ACC112 (cell line): ENCODE results near the gene TMEM117.

Source experiments
- H2AFZ ChIP-seq: fragments of 200-600 bp; sonication (generic); one replicate; pipeline ENCODE4 v1.6.0; 2017; ENCODE audit warnings: antibody characterized with exemption, low read length; ENCODE audit not compliant: unreplicated experiment
- H3K27ac ChIP-seq: fragments of 200-600 bp; sonication (generic); 2 replicates; pipeline ENCODE4 v1.5.1; 2014; ENCODE audit warnings: low read depth, mild to moderate bottlenecking, antibody characterized with exemption, low read length, moderate library complexity
- H3K27me3 ChIP-seq: fragments of 200-600 bp; sonication (generic); 2 replicates; pipeline ENCODE4 v1.6.1; 2014; ENCODE audit warnings: mild to moderate bottlenecking, antibody characterized with exemption, low read length, moderate library complexity, mixed read lengths; ENCODE audit not compliant: insufficient read depth
- H3K36me3 ChIP-seq: fragments of 200-600 bp; sonication (generic); 2 replicates; pipeline ENCODE4 v1.6.1; 2016; ENCODE audit warnings: mild to moderate bottlenecking, antibody characterized with exemption, low read length, moderate library complexity, mixed read lengths; ENCODE audit not compliant: insufficient read depth
- H3K4me1 ChIP-seq: fragments of 200-600 bp; sonication (generic); one replicate; pipeline ENCODE4 v1.6.1; 2016; ENCODE audit warnings: low read length, mixed read lengths; ENCODE audit not compliant: insufficient read depth, unreplicated experiment, control insufficient read depth
- H3K4me3 ChIP-seq: fragments of 200-600 bp; sonication (generic); 2 replicates; pipeline ENCODE4 v1.5.1; 2014; ENCODE audit warnings: mild to moderate bottlenecking, low read depth, low read length
- H3K79me2 ChIP-seq: fragments of 200-600 bp; sonication (generic); one replicate; pipeline ENCODE4 v1.6.0; 2016; ENCODE audit warnings: low read length; ENCODE audit not compliant: control insufficient read depth, unreplicated experiment, insufficient read depth

TMEM117 gene

DNA sequence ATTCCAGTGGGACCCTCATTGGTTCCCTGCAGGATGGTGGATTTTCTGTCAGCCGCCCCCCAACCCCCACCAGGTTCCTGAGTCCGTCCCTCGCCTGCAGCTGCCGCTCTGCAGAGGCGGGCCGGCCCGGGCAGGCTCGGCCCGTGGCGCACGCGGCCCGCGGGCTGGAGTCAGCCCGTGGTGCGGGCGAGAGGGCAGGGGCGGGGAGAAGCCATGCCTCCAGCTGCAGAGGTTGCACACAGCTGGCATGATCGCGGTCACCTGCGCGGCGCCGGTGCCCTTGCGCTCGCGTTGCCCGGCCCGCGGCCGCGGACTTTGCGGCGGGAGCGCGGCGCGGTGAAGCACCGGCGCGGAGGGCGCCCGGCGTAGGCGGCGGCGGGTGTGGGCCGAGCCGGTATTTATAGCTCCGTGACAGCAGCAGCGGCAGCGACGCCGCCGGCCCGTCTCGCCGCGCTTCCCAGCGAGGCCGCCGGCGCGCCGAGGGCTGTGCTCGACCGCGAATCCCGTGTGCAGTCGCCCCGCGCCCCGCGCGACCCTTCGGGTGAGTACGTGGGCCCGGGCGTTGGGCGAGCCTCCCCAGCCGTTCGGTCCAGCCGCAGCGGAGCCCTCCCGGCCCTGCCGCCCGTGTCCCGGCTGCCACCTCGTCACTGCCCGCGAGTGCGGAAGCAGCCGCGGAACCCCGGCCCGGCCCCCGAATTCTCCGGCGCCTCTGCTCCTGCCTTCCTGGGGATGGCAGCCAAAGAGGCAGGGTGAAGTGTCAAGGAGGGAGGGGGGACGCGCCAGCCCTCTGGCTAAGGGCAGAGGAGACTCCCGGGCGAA, at the start of gene TMEM117:
TMEM117 (plus strand) TSS at position 426 of the 819 bp plus-strand sequence.
- no peaks in the 10 kb centered on the region for H3K27me3 ChIP-seq
- H3K36me3 ChIP-seq, result no peaks in the 10 kb centered on the region
- H3K27ac ChIP-seq, result peak within 1 kb of the TSS; percentile 52; the same call in 1 of the 2 replicates
- peak within 1 kb of the TSS; percentile 93 for H3K4me3 ChIP-seq
- peak within 1 kb of the TSS; percentile 94 for H2AFZ ChIP-seq
- no peaks in the 10 kb centered on the region for H3K79me2 ChIP-seq
- H3K4me1 ChIP-seq, result peaks cover 5% of the 10 kb centered on the region

DNA sequence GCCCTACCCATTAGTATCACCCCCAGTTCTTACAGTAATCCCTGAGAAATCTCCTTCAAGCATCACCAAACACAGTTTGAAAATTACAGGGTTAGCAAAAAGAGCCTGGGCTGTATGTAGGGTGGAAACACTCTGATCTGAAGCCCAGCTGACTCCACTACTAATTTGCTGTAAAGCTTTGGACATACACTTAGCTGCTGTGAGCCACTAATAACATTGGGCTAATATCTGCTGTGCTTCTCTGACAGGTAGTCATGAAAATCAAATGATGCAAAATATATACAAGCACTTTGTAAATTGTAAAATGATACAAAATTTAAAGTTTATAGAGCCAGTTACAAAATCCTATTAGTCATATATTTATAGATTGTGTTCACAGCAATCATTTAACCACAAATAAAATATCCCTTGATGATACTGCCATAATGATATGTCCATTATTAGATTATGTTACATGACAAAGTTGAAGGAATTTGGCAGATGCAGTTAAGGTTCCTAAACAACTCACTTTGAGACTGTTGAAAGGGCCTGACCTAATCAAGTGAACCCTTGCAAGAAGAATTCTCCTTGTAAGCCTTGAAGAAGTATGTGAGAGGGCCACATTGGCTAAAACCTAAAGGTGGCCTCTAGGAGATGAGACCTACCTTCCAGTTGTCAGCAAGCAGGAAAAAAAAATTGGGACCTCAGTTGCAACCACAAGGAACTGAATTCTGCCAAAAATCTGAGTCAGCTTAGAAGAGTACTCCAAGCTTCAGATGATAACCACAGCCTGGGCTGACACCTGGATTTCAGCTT, 48.8 kb upstream of the TMEM117 start:
- Histone ChIP-seq H3K27me3 (no peaks in the 10 kb centered on the region), H3K36me3 (peaks cover 4% of the 10 kb centered on the region; the same call in 1 of the 2 replicates), H2AFZ (no peak overlapping the region), H3K4me3 (no peak overlapping the region), H3K79me2 (no peaks in the 10 kb centered on the region), H3K4me1 (peaks cover 3% of the 10 kb centered on the region), H3K27ac (no peak overlapping the region)

DNA sequence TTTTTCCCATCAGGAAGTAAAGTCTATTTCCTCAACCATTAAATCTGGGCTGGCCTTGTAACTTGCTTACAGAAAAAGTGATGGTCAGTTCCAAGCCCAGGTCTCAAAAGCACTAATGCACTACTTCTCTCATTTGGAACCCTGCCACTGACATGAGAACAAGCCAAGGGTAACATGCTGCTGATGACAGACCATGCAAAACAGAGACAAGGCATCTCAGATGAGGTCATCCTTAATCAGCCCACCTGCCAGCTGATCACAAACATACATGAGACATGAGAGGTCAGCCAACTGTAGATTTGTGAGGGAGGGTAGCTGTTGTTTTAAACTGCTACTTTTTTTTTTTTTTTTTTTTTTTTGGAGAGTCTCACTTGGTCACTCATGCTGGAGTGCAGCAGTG, 45.9 kb upstream of the TMEM117 start:
- no peak overlapping the region for H2AFZ ChIP-seq
- H3K36me3 ChIP-seq, result peaks cover under 1% of the 10 kb centered on the region; the same call in 1 of the 2 replicates
- H3K27me3 ChIP-seq, result no peaks in the 10 kb centered on the region
- H3K27ac ChIP-seq, result no peak overlapping the region
- H3K79me2 ChIP-seq, result no peaks in the 10 kb centered on the region
- H3K4me3 ChIP-seq, result no peak overlapping the region
- H3K4me1 ChIP-seq, result peaks cover 3% of the 10 kb centered on the region

DNA sequence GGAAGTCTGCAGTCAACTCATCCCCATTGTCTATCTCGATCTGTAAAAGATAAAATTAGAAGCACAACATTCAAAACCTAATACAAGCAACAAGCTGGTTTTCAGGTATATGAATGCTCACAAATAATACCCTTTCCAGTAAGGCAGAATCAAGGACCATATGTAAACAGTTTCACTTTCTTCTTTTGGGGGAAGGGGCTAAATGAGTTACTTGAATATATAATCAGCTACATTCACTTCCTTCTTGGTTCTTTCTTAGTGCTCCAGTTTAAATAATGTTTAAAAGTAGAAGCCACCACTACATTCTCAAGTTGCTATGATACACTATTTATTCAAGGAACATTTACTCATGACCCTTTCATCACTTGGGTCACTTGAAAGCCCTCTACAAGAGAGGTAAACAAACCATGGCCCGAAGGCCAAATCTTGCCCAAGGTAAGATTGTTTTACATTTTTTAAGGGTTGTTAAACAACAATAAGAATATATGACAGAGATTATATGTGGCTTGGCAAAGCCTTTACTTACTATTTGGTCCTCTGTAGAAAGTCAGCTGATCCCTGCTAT, 40.1 kb upstream of the TMEM117 start:
- Histone ChIP-seq H2AFZ (no peak overlapping the region), H3K27ac (no peak overlapping the region), H3K4me3 (no peak overlapping the region), H3K4me1 (peaks cover 4% of the 10 kb centered on the region), H3K36me3 (peaks cover 28% of the 10 kb centered on the region), H3K79me2 (no peaks in the 10 kb centered on the region), H3K27me3 (no peaks in the 10 kb centered on the region)

DNA sequence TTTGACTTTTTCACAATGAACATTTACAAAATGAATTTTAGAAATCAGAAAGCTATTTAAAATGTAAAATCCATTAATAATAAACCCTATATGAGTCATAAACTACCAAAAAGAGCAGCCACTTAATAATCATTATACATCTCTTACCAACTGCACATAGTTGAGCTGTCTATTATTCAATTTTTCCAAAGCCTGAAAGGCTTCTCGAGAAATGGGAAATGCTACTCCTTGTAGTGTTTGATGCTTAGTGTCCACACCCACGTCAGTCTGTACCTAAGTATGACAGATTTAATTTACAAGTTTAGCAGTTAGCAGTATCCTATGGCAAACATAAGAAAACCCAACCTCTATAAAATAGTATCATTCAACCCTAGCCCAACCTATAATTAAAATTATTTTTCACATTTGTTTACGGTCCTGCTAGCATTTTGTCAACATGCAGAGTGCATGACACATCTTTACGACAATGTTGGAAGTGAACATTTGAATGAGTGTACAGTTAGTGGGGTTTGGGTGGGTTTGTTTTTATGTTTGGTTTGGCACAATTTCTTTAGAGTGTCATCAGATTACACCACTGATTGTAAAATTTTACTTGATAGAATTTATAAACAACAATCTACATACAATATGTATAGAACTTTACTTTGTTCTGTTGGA, 38.2 kb upstream of the TMEM117 start:
- H3K27ac ChIP-seq, result no peak overlapping the region
- H3K4me3 ChIP-seq, result no peak overlapping the region
- peaks cover 7% of the 10 kb centered on the region for H3K79me2 ChIP-seq
- peaks cover 30% of the 10 kb centered on the region for H3K36me3 ChIP-seq
- H2AFZ ChIP-seq, result no peak overlapping the region
- peaks cover 7% of the 10 kb centered on the region for H3K4me1 ChIP-seq
- H3K27me3 ChIP-seq, result no peaks in the 10 kb centered on the region

DNA sequence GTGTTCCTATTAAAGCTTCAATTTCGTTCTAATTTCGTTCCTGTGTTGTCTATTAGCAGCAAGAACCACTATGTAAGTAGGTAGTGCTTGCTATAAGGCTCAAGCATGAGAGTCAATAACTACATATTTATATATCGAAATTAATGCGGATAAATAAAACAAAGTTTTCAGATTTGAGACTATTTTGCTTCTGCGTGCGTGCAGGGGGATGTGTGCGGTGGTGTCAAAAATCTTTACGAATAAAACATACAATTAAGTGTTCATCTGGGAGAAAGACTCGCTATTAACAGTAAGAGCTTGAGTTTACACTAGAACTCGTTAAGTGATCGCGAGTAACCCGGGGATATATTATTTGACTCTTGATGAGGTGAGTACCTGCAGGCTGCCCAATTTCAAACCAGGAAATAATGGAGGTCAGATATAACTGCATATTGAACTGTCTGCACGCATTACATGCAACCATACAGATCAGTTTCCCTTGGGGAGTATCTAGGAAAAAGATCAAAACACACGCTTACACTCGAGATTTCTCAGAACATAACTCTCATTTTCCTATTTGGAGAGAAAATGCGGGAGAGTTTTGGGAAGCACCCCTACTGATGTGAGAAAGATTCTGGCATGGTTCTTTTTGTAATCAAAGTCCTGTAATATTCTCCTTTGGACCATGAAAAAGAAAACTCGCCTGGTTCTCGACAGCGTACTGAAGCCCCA, 30.6 kb upstream of the TMEM117 start:
- Histone ChIP-seq H3K27me3 (no peaks in the 10 kb centered on the region), H3K4me3 (peak overlapping the region; percentile 93), H3K27ac (peak overlapping the region; percentile 89), H3K79me2 (peaks cover 39% of the 10 kb centered on the region), H3K4me1 (peaks cover 18% of the 10 kb centered on the region), H3K36me3 (peaks cover 10% of the 10 kb centered on the region; the same call in 1 of the 2 replicates), H2AFZ (peak overlapping the region; percentile 96)

DNA sequence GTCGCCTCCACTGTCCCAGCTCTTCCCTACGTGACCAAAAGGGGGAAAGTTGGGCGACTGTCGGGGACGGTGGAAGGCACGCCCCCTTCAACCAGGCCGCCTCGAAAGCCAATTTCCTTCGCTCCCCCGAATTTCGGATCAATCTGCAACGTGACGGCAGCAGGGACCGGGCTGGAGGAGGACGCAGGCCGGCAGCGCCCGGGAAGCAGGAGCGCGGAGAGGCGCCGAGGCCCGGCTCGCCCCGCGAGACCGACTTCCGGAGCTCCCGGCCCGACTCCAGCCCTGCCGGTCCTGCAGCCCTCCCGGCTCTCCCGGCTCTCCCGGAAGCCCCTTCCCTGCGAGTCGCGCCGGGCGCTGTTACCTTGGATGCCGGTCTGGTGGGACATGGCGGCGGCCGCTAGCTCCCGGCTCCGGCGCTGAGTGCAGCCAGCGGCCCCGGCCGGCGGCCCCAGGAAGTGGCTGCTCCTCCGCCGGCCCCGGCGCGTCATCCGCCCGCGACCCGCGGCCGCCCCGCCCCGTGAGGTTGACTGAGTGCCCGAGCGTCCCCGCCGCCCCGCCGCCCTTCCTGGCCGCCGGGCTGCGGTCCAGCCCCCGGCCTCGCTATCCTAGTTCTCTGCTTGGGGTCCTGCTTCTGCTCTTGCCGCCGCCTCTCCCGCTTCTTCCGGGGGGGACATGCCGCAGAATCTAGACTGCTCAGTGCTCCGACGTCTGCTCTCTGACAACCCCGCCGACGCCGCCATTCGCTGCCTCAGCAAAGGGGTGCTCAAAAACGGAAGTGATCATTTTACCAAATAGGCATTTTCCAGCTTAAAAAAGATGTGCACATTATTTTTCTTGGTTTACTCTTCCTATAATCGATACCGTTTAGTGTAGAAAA, 29.8 kb upstream of the TMEM117 start, which contains the start of gene TWF1:
TWF1 (minus strand) TSS at position 458 of the 877 bp plus-strand sequence; CDS start at position 386, 72 bp downstream.
- H3K4me3 ChIP-seq, result peak within 1 kb of the TSS; percentile 93
- peaks cover 38% of the 10 kb centered on the region for H3K79me2 ChIP-seq
- H3K36me3 ChIP-seq, result peaks cover 10% of the 10 kb centered on the region; the same call in 1 of the 2 replicates
- H3K4me1 ChIP-seq, result peaks cover 18% of the 10 kb centered on the region
- peak within 1 kb of the TSS; percentile 96 for H2AFZ ChIP-seq
- peak within 1 kb of the TSS; percentile 89 for H3K27ac ChIP-seq
- H3K27me3 ChIP-seq, result no peaks in the 10 kb centered on the region

DNA sequence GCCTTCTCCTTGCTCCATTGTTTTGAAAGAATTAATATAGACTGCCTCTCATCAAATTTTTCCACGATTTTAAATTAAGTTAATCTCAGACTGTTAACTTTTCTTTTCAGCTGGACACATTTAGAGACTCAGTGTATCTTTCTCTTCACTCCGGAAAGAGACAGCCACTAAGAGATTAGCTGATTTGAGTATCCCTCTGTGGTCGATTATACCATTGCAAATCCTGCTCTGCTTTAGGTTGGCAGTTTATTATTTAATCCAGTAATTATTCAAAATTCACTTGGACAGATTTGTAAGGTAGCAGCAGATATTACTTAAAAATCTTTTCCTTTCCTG, 29.2 kb upstream of the TMEM117 start:
- peaks cover 18% of the 10 kb centered on the region for H3K4me1 ChIP-seq
- H2AFZ ChIP-seq, result peak overlapping the region; percentile 96
- H3K27ac ChIP-seq, result peak overlapping the region; percentile 89
- peaks cover 10% of the 10 kb centered on the region; the same call in 1 of the 2 replicates for H3K36me3 ChIP-seq
- peaks cover 37% of the 10 kb centered on the region for H3K79me2 ChIP-seq
- H3K4me3 ChIP-seq, result peak overlapping the region; percentile 93
- H3K27me3 ChIP-seq, result no peaks in the 10 kb centered on the region

DNA sequence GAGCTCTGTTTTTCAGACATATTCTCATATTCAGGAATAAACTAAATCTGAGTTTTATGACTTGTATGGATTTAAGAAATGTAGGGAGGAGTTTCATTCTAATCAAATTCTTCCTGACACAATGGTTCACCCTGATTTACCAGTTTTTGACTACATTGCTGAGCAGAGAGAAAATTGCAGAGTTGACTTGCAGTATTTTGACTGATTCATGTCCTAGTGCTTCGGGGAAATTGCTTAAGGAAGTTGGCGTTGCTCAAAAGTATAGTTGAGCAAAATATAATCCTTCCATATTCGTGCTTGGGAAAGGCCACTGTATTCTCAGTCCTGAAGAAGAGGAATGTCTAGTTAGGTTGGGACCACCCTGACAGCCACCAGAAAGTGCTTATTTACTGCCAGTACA, 28.5 kb upstream of the TMEM117 start:
- H3K27me3 ChIP-seq, result no peaks in the 10 kb centered on the region
- H3K79me2 ChIP-seq, result peaks cover 35% of the 10 kb centered on the region
- no peak overlapping the region for H3K27ac ChIP-seq
- H3K4me3 ChIP-seq, result peak overlapping the region; percentile 93
- H3K4me1 ChIP-seq, result peaks cover 18% of the 10 kb centered on the region
- peaks cover 10% of the 10 kb centered on the region; the same call in 1 of the 2 replicates for H3K36me3 ChIP-seq
- peak overlapping the region; percentile 96 for H2AFZ ChIP-seq
